Colonic mucosa (tissue), 4 donors: ENCODE measurements around the gene LHPP. TPM values are rescaled to one million over a fixed set of nuclear protein-coding genes. Genes with fewer than 3 reads are reported as not detected.

ENCODE experiments used
- DNase-seq: peaks from one replicate; pipeline ENCODE4 v3.0.0-alpha.2; 2020
- H3K27ac ChIP-seq: fragments of 200-600 bp; one replicate; pipeline ENCODE4 v1.8.0; 2021
- H3K27me3 ChIP-seq: fragments of 200-600 bp; one replicate; pipeline ENCODE4 v1.8.0; 2021
- H3K36me3 ChIP-seq: fragments of 200-600 bp; one replicate; pipeline ENCODE4 v1.8.0; 2021
- H3K4me1 ChIP-seq: fragments of 200-600 bp; one replicate; pipeline ENCODE4 v1.8.0; 2021; ENCODE audit warnings: mild to moderate bottlenecking
- H3K4me3 ChIP-seq: fragments of 200-600 bp; one replicate; pipeline ENCODE4 v1.8.0; 2021
- H3K9ac ChIP-seq, 2 donors: one replicate each; pipeline ENCODE4 v1.7.0; 2013; ENCODE audit warnings: control low read depth in 2 of 2, low read depth in 2 of 2, low read length in 2 of 2
- H3K9me3 ChIP-seq: fragments of 200-600 bp; one replicate; pipeline ENCODE4 v1.8.0; 2021
- intact Hi-C: fragments of 100-400 bp; cut with DNase I; formaldehyde crosslinking; loops from one replicate; pipeline ENCODE4 v1.14.1; 2022
- total RNA-seq, 2 donors: library from RNA; stranded (reverse); fragmentation: NEBNext Ultra II Directional in 1 of 2; extraction: Animal tissue kit (Norgen Biotek cat#: 25700) in 1 of 2; gene quantifications; one replicate each; pipeline ENCODE4 v1.2.1, GENCODE V29; 2021
- TF ChIP-seq, protein P1 (sequence below): fragments of 200-600 bp; IDR thresholded peaks from one replicate; pipeline ENCODE4 v1.8.0; 2022; ENCODE audit warnings: antibody characterized with exemption, mild to moderate bottlenecking
- donor health status: healthy.
- donor health status: DM: no; HTN: no; CAD: no.
- donor health status: DM: no; HTN: no; CAD: no.

LHPP gene
- total RNA-seq, 2 donors from 2014 or later, result 12.8 to 24.6 TPM

GRCh38 chr10:124652701-124653100, 191.1 kb downstream of the LHPP start:
- Histone ChIP-seq H3K9ac (no peak overlapping the region), H3K36me3 (no peaks in the 10 kb centered on the region), H3K27ac (no peak overlapping the region), H3K9me3 (no peaks in the 10 kb centered on the region), H3K4me1 (peaks cover 11% of the 10 kb centered on the region), H3K4me3 (no peak overlapping the region), H3K27me3 (no peaks in the 10 kb centered on the region)
- no peak for DNase-seq
- intact Hi-C loops, result no loop called here
- TF ChIP-seq, protein P1, sequence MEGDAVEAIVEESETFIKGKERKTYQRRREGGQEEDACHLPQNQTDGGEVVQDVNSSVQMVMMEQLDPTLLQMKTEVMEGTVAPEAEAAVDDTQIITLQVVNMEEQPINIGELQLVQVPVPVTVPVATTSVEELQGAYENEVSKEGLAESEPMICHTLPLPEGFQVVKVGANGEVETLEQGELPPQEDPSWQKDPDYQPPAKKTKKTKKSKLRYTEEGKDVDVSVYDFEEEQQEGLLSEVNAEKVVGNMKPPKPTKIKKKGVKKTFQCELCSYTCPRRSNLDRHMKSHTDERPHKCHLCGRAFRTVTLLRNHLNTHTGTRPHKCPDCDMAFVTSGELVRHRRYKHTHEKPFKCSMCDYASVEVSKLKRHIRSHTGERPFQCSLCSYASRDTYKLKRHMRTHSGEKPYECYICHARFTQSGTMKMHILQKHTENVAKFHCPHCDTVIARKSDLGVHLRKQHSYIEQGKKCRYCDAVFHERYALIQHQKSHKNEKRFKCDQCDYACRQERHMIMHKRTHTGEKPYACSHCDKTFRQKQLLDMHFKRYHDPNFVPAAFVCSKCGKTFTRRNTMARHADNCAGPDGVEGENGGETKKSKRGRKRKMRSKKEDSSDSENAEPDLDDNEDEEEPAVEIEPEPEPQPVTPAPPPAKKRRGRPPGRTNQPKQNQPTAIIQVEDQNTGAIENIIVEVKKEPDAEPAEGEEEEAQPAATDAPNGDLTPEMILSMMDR, result no peak

- Histone ChIP-seq H3K36me3 (no peaks in the 10 kb centered on the region), H3K4me1 (peaks cover 6% of the 10 kb centered on the region), H3K27ac (no peak overlapping the region), H3K9me3 (no peaks in the 10 kb centered on the region), H3K9ac (no peak overlapping the region), H3K4me3 (no peak overlapping the region), H3K27me3 (no peaks in the 10 kb centered on the region)
- no peak for DNase-seq
- TF ChIP-seq, protein P1, result no peak
- intact Hi-C loops, result no loop called here
Observed at GRCh38 chr10:124653311-124653710, 191.7 kb downstream of the LHPP start.

- TF ChIP-seq, protein P1, result no peak
- Histone ChIP-seq H3K9me3 (no peaks in the 10 kb centered on the region), H3K9ac (no peak overlapping the region), H3K4me3 (no peak overlapping the region), H3K36me3 (no peaks in the 10 kb centered on the region), H3K27me3 (no peaks in the 10 kb centered on the region), H3K27ac (no peak overlapping the region), H3K4me1 (no peaks in the 10 kb centered on the region)
- intact Hi-C loops, result no loop called here
- DNase-seq, result no peak
Observed at GRCh38 chr10:124653811-124654651, 192.4 kb downstream of the LHPP start.

DNA sequence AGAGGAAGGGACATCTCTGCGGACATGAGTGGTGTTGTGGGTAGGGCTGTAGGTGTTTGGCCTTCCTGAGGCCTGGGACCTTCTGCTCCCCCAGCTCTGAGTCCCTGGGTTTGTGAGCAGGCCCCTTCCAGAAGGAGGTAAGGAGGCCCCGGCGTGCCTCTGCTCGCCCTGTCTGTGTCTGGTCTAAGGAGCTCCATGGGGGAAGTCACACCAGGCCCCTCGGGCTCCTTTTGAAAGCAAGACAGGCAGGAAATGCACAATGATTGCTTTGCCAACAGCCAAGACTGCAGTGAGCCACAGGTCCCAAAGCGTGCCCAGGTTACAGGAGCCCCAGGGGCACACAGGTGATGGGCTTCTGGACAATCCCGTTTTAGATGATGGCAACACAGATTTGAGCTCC, 193.1 kb downstream of the LHPP start:
- TF ChIP-seq, protein P1, result no peak
- Histone ChIP-seq H3K4me3 (no peak overlapping the region), H3K4me1 (no peaks in the 10 kb centered on the region), H3K27me3 (no peaks in the 10 kb centered on the region), H3K36me3 (no peaks in the 10 kb centered on the region), H3K9ac (no peak overlapping the region), H3K27ac (no peak overlapping the region), H3K9me3 (no peaks in the 10 kb centered on the region)
- intact Hi-C loops, result no loop called here
- no peak for DNase-seq

GRCh38 chr10:124655191-124656112, 193.8 kb downstream of the LHPP start:
- intact Hi-C loops, result no loop called here
- Histone ChIP-seq H3K9ac (no peak overlapping the region), H3K27me3 (no peaks in the 10 kb centered on the region), H3K4me1 (no peaks in the 10 kb centered on the region), H3K36me3 (no peaks in the 10 kb centered on the region), H3K9me3 (no peaks in the 10 kb centered on the region), H3K4me3 (no peak overlapping the region), H3K27ac (no peak overlapping the region)
- TF ChIP-seq, protein P1, result no peak
- no peak for DNase-seq
